PC-9 (cell line): ENCODE measurements around the gene SPIC.

Experiments used
- EZH2 ChIP-seq: fragments of 200-600 bp; sonication (generic); IDR thresholded peaks from 2 replicates; pipeline ENCODE4 v1.8.0; 2017; ENCODE audit warnings: antibody characterized with exemption, low read depth
- TF ChIP-seq, protein P1 (sequence below): fragments of 200-600 bp; sonication (generic); conservative IDR thresholded peaks from 2 replicates; pipeline ENCODE4 v1.6.1; 2017; ENCODE audit warnings: mixed run types, antibody characterized with exemption, mild to moderate bottlenecking, moderate library complexity

DNA sequence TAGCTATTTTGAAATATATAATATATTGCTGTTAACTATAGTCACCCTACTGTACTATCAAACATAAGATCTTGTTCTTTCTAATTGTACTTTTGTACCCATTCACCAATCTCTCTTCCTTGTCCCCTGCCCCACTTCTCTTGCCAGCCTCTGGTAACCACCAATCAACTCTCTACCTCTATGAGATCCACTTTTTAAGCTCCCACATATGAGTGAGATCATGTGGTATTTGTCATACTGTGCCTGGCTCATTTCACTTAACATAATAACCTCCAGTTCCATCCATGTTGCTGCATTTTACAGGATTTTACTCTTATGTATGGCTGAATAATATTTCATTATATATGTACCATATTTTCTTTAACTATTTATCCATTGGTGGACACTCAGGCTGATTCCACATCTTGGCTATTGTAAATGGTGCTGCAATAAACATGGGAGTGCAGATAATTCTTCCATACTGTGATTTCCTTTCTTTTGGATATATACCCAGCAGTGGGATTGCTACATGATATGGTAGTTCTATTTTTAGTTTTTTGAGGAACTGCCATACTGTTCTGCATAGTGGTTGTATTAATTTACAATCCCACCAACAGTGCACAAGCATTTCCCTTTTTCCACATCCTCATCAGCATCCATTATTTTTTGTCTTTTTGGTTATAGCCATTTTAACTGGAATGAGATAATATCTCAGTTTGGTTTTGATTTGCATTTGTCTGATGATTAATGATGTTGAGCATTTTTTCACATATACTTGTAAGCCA, 33.5 kb upstream of the SPIC start:
- TF ChIP-seq, protein P1, sequence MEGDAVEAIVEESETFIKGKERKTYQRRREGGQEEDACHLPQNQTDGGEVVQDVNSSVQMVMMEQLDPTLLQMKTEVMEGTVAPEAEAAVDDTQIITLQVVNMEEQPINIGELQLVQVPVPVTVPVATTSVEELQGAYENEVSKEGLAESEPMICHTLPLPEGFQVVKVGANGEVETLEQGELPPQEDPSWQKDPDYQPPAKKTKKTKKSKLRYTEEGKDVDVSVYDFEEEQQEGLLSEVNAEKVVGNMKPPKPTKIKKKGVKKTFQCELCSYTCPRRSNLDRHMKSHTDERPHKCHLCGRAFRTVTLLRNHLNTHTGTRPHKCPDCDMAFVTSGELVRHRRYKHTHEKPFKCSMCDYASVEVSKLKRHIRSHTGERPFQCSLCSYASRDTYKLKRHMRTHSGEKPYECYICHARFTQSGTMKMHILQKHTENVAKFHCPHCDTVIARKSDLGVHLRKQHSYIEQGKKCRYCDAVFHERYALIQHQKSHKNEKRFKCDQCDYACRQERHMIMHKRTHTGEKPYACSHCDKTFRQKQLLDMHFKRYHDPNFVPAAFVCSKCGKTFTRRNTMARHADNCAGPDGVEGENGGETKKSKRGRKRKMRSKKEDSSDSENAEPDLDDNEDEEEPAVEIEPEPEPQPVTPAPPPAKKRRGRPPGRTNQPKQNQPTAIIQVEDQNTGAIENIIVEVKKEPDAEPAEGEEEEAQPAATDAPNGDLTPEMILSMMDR = no peak
- no peak for TF ChIP-seq EZH2
